T-helper 17 cell (primary cell): ENCODE results near the gene SEMA4D. TPM values are rescaled to one million over a fixed set of nuclear protein-coding genes. Genes with fewer than 3 reads are reported as not detected.

Experiments used
- ATAC-seq: fragments of 150-1000 bp; cut with Tn5 transposase; 2 replicates; pipeline ENCODE4 v1.10.0; 2021; ENCODE audit warnings: mild to moderate bottlenecking, moderate library complexity
- DNase-seq, 3 donors: peaks; one replicate each; pipeline versions ENCODE4 v3.0.0 to v3.0.0-alpha.2; 2020 to 2021
- H3K9me3 ChIP-seq: one replicate; pipeline ENCODE4 v1.7.0; 2013; ENCODE audit warnings: low read length, mild to moderate bottlenecking; ENCODE audit not compliant: control insufficient read depth, poor library complexity, severe bottlenecking
- H3K27ac Mint-ChIP-seq: one replicate; pipeline ENCODE4 v1.8.0; 2022; ENCODE audit warnings: mild to moderate bottlenecking, moderate library complexity, mixed read lengths
- H3K27me3 Mint-ChIP-seq: one replicate; pipeline ENCODE4 v1.8.0; 2022; ENCODE audit warnings: mixed read lengths
- H3K36me3 Mint-ChIP-seq: one replicate; pipeline ENCODE4 v1.8.0; 2022; ENCODE audit warnings: low read depth, mixed read lengths
- H3K4me1 Mint-ChIP-seq: one replicate; pipeline ENCODE4 v1.8.0; 2022; ENCODE audit warnings: mild to moderate bottlenecking, mixed read lengths
- H3K4me3 Mint-ChIP-seq: one replicate; pipeline ENCODE4 v1.8.0; 2022; ENCODE audit warnings: mild to moderate bottlenecking, moderate library complexity, mixed read lengths
- total RNA-seq, 4 donors: library from RNA in 2 of 4; stranded (reverse) in 2 of 4; gene quantifications; one replicate each; pipeline ENCODE4 v1.2.3 and lab custom pipeline; 2022 to 2026

Gene SEMA4D
- total RNA-seq, 2 donors from 2014 or later, result 250 to 312 TPM

DNA sequence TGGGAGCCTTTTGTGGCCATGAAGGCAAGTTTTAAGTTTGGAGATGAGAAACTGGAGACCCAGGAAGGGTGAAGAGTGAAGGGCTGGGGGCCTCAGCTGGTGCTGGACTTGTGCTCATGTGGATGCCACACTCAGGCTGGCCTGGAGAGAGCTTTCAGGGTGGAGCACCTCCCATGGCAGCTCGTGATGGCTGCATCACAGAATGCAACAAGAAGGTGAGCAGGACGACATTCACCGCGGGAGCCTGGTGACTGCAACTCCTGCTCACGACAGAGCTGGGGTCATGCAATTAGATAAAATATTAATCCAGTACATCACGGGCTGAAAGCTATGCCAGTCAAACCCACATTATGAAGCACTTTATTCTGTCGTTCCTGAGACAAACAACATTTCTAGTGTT, 59.7 kb downstream of the SEMA4D start:
- DNase-seq (no peak), ATAC-seq (no peak)
- Mint-ChIP-seq H3K4me3 (peak overlapping the region; percentile 60), H3K4me1 (peaks cover 66% of the 10 kb centered on the region), H3K36me3 (no peaks in the 10 kb centered on the region), H3K27me3 (no peaks in the 10 kb centered on the region), H3K27ac (peak overlapping the region; percentile 93)
- H3K9me3 ChIP-seq, result no peaks in the 10 kb centered on the region

GRCh38 chr9:89437772-89438171, 60.1 kb downstream of the SEMA4D start:
- no peaks in the 10 kb centered on the region for H3K9me3 ChIP-seq
- H3K4me1 Mint-ChIP-seq, result peaks cover 66% of the 10 kb centered on the region
- H3K27me3 Mint-ChIP-seq, result no peaks in the 10 kb centered on the region
- DNase-seq, result no peak
- no peak for ATAC-seq
- H3K36me3 Mint-ChIP-seq, result no peaks in the 10 kb centered on the region
- H3K4me3 Mint-ChIP-seq, result peak overlapping the region; percentile 60
- H3K27ac Mint-ChIP-seq, result peak overlapping the region; percentile 93

DNA sequence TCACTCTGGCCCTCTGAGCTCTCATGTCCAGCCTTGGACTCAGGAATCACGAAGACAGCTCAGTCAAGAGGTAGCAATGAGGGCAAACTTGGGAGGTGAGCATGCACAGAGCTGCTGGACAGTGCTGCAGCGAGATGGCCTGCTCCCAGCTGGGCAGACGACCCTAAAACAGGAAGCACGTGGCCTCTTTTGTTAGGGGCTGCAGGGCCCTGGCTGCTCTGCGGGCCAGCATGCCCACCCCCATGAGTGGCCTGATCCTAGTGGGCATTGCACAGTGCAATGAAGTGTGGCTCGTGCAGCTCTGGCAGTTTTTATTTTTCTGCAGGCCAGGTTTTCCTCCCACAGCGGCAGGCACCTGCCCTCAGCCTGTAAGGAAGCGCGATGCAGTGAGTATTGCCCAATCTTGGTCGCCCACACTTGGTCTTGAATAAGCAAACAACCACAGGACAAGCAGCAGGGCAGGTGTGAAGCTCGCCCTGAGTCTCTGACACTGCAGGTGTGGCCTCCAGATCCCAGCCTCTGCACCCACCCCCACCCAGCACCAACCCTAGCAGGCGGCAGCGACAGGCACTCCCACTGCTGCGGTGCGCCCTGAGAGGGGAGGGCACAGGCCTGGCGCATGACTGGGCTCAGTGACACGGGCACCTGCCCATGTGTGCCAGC, 60.8 kb downstream of the SEMA4D start:
- DNase-seq (peak in 2 of 3 donors; percentile 32 to 42), ATAC-seq (peak; percentile 91)
- H3K27me3 Mint-ChIP-seq, result no peaks in the 10 kb centered on the region
- H3K4me3 Mint-ChIP-seq, result peak overlapping the region; percentile 60
- peaks cover 69% of the 10 kb centered on the region for H3K4me1 Mint-ChIP-seq
- no peaks in the 10 kb centered on the region for H3K36me3 Mint-ChIP-seq
- H3K9me3 ChIP-seq, result no peaks in the 10 kb centered on the region
- peak overlapping the region; percentile 93 for H3K27ac Mint-ChIP-seq

DNA sequence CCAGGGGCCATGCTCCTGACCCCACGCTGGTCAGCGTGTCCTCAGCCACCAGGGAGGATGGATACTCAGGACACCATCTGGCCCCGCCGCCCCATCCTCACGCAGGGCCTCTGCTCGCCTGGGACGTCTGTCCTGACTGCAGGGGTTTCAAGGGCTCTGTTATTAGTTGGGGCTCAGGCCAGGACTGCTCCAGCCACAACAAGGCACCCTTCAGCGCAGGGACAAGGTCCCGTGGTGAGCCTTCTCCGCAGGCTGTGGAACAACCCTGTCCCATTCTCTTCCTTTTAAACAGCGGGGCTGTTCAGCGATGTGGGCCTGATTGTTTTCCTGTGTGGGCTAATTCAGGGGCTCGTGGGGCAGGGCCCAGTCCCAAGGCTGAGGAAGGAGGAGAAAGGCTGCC, 61.6 kb downstream of the SEMA4D start:
- DNase-seq (no peak), ATAC-seq (no peak)
- no peaks in the 10 kb centered on the region for H3K9me3 ChIP-seq
- H3K36me3 Mint-ChIP-seq, result no peaks in the 10 kb centered on the region
- peak overlapping the region; percentile 93 for H3K27ac Mint-ChIP-seq
- no peaks in the 10 kb centered on the region for H3K27me3 Mint-ChIP-seq
- peak overlapping the region; percentile 15 for H3K4me3 Mint-ChIP-seq
- peaks cover 74% of the 10 kb centered on the region for H3K4me1 Mint-ChIP-seq

GRCh38 chr9:89435071-89435823, 62.7 kb downstream of the SEMA4D start:
- peaks cover 64% of the 10 kb centered on the region for H3K4me1 Mint-ChIP-seq
- peak overlapping the region; percentile 73 for H3K4me3 Mint-ChIP-seq
- peak overlapping the region; percentile 90 for H3K27ac Mint-ChIP-seq
- H3K27me3 Mint-ChIP-seq, result no peaks in the 10 kb centered on the region
- no peaks in the 10 kb centered on the region for H3K9me3 ChIP-seq
- no peak for ATAC-seq
- DNase-seq, result no peak
- H3K36me3 Mint-ChIP-seq, result no peaks in the 10 kb centered on the region

GRCh38 chr9:89434636-89435035, 63.3 kb downstream of the SEMA4D start:
- Mint-ChIP-seq H3K27me3 (no peaks in the 10 kb centered on the region), H3K36me3 (no peaks in the 10 kb centered on the region), H3K4me1 (peaks cover 61% of the 10 kb centered on the region), H3K27ac (peak overlapping the region; percentile 90), H3K4me3 (peak overlapping the region; percentile 73)
- no peaks in the 10 kb centered on the region for H3K9me3 ChIP-seq
- no peak for DNase-seq
- ATAC-seq, result no peak

- DNase-seq (no peak), ATAC-seq (no peak)
- Mint-ChIP-seq H3K4me1 (peaks cover 61% of the 10 kb centered on the region), H3K27me3 (no peaks in the 10 kb centered on the region), H3K36me3 (no peaks in the 10 kb centered on the region), H3K4me3 (no peak overlapping the region), H3K27ac (no peak overlapping the region)
- H3K9me3 ChIP-seq, result no peaks in the 10 kb centered on the region
These were observed 64.1 kb downstream of the SEMA4D start for GRCh38 chr9:89433826-89434225.

- peaks cover 65% of the 10 kb centered on the region for H3K4me1 Mint-ChIP-seq
- no peak overlapping the region for H3K4me3 Mint-ChIP-seq
- no peak for DNase-seq
These were observed 64.9 kb downstream of the SEMA4D start for GRCh38 chr9:89432986-89433530.

DNA sequence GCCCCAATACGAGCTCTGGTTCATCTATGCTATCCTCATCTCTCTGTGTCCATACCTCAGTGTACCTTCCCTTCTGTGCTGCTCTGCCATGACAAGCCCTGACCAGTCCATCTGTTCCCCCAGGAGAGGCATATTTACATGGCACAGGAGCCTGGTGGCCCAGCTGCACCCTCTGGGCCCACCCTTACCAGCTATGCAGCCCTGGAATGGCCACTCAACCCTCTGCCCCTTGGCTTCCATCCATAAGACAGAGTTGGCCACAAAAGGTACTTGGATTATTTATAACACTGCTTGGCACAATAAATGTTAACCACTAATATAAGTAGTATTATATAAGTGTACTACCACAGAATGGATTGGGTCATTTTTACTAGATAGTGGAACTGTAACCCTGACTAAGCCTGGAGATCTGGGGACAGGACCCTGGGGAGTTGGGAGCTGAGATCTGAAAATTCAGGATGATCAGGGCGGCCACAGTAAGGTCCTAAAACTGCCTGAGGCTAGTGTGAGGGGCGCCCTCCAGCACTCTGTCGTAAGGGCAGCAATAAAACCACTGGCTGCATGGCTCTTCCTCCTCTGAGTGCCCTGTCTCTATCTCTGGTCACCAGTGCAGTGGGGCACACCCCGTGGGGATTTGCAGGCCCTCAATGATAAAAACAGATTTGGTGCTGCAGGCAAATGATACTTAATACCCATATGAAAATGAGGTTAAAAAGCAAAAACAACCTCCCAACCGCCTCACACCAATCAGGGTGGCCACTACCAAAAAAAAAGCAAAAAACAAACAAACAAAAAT, 65.8 kb downstream of the SEMA4D start:
- DNase-seq (no peak), ATAC-seq (no peak)
- H3K4me1 Mint-ChIP-seq, result peaks cover 64% of the 10 kb centered on the region
- no peaks in the 10 kb centered on the region for H3K36me3 Mint-ChIP-seq
- H3K27me3 Mint-ChIP-seq, result no peaks in the 10 kb centered on the region
- peak overlapping the region; percentile 76 for H3K27ac Mint-ChIP-seq
- H3K9me3 ChIP-seq, result no peaks in the 10 kb centered on the region
- no peak overlapping the region for H3K4me3 Mint-ChIP-seq

More at GRCh38 chr9:89432986-89433530, 64.9 kb downstream of the SEMA4D start:
- Mint-ChIP-seq H3K27ac (no peak overlapping the region), H3K27me3 (no peaks in the 10 kb centered on the region), H3K36me3 (no peaks in the 10 kb centered on the region)
- ATAC-seq, result no peak
- H3K9me3 ChIP-seq, result no peaks in the 10 kb centered on the region

GRCh38 chr9:89430995-89431394, 66.9 kb downstream of the SEMA4D start:
- Mint-ChIP-seq H3K36me3 (no peaks in the 10 kb centered on the region), H3K27ac (peak overlapping the region; percentile 96), H3K4me1 (peaks cover 64% of the 10 kb centered on the region), H3K4me3 (no peak overlapping the region), H3K27me3 (no peaks in the 10 kb centered on the region)
- no peak for DNase-seq
- ATAC-seq, result no peak
- H3K9me3 ChIP-seq, result no peaks in the 10 kb centered on the region

DNA sequence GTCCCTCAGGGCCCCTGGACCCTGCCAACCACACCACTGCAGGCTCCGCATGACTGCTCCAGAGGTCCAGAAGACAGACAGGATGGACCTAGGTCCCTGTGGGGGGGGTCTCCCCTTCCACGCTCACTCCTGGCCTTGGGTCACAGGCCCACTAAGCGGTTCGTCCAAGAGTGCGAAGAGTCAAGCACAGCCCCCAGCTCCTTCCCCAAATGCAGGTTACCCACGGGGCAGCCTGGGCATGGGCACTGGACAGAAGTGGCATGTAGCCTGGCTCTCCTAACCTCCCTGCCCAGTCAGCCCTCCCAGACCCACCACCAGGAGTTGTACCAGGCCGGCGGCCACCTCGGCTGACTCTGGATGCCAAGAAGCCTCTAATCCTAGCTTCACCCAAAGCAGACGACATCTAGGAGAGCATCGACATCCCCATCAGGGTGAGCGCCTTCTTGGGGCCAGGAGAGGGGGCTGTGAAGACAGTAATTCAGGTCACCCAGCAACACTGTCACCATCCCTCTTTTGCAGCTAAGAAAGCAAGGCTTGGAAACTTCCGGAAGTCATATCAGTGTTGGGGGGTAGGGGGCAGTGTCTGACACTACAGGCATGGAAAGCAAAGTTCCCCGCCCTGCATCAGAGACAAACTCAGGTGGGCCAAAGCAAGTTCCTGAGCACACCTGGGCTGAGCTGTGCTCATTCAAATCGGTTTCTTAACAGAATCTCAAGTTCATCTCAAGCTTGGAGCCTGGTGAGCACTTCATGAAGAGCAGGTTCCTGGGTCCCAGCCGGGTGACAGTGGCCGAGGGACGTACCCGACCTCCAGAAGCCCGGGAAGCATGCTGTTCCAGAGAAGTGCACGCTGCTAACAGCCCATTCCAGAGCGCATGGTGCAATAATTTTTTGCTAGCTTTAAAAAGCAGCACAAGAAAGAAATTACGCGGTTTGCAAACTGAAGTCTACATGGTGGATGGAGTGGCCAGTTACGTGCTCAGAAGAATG, 68.7 kb downstream of the SEMA4D start:
- Mint-ChIP-seq H3K27me3 (no peaks in the 10 kb centered on the region), H3K36me3 (peaks cover 2% of the 10 kb centered on the region), H3K4me1 (peaks cover 66% of the 10 kb centered on the region), H3K27ac (peak overlapping the region; percentile 96), H3K4me3 (peak overlapping the region; percentile 49)
- DNase-seq (peak in 2 of 3 donors; percentile 40 to 57), ATAC-seq (peak; percentile 81)
- no peaks in the 10 kb centered on the region for H3K9me3 ChIP-seq

- Mint-ChIP-seq H3K36me3 (peaks cover 2% of the 10 kb centered on the region), H3K27me3 (no peaks in the 10 kb centered on the region), H3K27ac (peak overlapping the region; percentile 96), H3K4me3 (peak overlapping the region; percentile 49), H3K4me1 (peaks cover 73% of the 10 kb centered on the region)
- H3K9me3 ChIP-seq, result no peaks in the 10 kb centered on the region
- no peak for ATAC-seq
- no peak for DNase-seq
These were observed 69.6 kb downstream of the SEMA4D start for GRCh38 chr9:89428222-89428761.
